Measurements from ENCODE around the gene ADSL.

Gene ADSL

DNA sequence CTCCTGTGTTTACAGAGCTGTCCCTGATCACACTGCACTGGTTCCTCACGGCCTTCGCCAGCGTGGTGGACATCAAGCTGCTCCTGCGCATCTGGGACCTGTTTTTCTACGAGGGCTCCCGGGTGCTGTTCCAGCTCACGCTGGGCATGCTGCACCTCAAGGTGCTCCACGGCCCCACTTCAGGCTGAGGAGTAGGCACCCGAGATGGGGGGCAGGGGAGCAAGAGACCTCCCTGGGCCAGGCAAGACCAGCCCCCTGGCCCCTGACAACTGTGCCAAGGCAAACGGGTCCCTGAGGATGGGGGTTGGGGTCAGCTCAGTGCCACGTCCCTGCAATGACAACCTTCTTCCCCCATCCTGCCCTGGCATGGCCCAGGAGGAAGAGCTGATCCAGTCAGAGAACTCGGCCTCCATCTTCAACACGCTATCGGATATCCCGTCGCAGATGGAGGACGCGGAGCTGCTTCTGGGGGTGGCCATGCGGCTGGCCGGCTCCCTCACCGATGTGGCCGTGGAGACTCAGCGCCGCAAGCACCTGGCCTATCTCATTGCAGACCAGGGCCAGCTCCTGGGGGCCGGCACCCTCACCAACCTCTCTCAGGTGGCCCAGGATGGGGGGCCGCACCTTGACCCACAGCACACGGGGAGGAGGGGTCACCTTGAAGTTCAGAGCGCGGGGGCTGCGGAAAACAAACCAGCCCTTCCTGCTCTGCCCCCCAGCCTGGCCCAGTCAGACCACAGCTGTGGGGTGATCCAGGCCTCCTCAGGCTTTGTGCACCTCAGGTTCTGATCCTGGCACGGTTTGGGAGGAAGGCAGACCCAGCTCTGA is 60.0 kb downstream of the ADSL start:
- no peak for DNase-seq

- no peak for DNase-seq
These were observed 60.9 kb downstream of the ADSL start for GRCh38 chr22:40407021-40407761.

- no peak for DNase-seq
These were observed 61.8 kb downstream of the ADSL start for GRCh38 chr22:40407831-40408717.

- no peak for DNase-seq
These were observed 62.7 kb downstream of the ADSL start for GRCh38 chr22:40408718-40409612.

DNA sequence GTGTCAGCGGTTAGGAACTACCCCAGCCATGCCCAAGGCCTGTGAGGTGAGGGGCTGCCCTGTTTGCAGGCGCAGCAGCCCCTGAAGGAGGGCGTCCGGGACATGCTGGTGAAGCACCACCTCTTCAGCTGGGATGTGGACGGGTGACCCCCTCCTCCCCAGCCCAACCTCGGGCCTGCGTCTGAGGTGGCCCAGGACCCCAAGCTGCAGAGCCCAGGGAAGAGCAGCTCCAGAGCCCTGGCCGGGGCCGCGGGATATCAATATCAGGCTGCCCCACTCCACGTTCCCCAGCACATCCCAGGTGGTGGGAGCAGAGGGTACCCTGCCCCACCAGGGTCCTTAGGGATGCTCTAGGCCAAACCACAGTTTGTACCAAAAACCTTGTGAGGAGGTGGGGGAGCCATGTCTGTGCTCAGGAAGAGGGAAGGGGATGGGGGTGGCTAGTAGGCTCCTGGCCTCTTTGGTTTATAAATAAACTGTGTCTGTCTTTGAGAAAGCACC is 63.4 kb downstream of the ADSL start:
- DNase-seq: no peak

GRCh38 chr22:40410272-40410671 is 64.0 kb downstream of the ADSL start:
- no peak for DNase-seq

DNA sequence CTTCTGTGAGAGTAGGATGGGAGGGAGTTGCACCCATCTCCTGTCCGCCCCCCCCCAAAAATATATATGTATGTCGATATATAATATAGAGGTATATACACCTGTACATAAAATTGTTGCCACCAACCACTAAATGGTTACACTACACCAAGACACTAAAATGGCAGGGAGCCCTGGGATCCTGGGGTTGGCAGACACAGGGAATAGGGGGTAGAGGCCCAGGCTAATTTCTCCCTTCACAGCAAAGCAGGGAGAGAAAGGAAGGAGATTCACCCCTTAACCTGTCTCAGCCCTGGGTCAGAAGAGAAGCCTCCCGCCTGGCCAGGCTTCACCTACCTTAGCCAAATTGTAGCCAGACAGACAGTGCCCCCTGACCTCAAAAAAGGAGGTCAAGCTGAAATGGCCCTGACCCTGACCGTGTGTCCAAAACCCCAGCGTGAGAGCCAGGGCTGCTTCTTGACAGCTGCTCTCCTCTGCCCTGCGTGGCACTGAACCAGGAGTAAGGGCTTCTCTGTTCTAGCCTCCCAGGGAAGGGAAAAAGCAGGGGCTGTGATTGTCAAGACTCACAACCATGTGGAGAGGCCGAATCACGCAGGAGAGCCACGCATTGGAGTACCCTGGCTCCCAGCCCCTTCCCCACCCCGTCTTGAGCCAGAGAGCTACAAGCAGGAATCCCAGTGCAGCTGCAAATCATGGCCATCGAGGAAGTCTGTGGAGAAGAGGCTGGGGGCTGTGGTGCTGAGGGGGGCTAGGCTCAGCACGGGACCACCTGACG is 64.6 kb downstream of the ADSL start:
- no peak for DNase-seq

- DNase-seq: no peak
These were observed 65.2 kb downstream of the ADSL start for GRCh38 chr22:40411506-40411861.

GRCh38 chr22:40412441-40412840 is 66.1 kb downstream of the ADSL start:
- no peak for DNase-seq

DNA sequence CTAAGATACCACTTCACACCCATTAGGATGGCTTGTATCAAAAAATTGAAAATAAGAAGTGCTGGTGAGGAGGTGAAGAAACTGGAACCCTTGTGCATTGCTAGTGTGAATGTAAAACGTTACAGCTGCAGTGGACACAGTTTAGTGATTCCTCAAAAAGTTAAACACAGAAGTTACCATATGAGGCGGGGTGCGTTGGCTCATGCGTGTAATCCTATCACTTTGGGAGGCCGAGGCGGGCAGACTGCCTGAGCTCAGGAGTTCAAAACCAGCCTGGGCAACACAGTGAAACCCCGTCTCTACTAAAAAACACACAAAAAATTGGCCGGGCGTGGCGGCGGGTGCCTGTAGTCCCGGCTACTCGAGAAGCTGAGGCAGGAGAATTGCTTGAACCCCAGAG is 67.6 kb downstream of the ADSL start:
- DNase-seq: no peak

DNA sequence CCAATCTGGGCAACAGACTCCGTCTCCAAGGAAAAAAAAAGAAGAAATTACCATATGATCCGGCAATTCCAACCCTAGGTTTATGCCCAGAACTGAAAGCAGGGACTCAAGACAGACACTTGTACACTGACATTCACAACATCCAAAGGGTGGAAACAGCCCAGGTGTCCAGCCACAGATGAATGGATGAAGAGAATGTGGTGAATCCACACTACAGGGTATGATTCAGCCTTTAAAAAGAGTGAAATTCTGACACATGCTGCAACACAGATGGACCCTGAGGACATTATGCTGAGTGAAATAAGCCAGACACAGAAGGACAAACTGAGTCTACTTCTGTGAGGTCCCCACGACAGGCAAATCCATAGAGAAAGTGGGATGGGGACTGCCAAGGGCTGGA is 68.0 kb downstream of the ADSL start:
- DNase-seq: no peak

GRCh38 chr22:40414838-40415505 is 68.7 kb downstream of the ADSL start:
- peak; percentile 13 for DNase-seq

- DNase-seq: peak; percentile 33
These were observed 69.4 kb downstream of the ADSL start for GRCh38 chr22:40415531-40416266.

DNA sequence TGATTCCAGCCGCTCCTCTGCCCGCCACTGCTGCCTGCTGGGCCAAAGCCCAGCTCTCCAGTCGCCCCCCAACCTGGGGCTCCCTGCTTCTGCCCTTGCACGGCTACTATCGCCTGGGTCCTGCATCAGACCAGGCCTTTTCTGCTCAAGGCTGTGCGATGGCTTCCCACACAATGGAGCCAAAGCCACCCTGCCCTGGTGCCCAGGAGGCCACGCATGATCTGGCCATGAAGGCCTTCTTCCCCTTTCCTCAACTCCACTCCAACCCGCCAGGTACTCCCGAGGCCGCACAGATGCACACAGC is 69.9 kb downstream of the ADSL start:
- no peak for DNase-seq

DNA sequence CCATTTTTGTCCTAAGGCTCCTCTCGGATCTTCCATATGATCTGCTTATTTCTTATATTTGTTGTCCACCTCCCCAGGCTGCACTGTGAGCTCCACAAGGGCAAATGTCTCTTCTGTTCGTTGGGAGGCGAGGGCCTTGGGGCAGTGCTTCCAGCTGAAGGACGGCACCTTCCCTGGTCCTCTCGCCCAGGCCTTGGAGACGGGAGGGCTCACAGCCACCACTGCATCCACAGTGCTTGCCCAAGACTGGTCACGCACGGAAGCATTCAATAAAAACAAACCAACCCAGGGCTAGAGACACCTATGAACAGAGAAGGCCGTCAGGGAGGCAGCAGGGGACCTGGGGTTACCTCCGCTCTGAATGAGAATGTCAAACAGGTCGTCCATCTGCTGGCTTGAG is 70.3 kb downstream of the ADSL start:
- DNase-seq: no peak

DNA sequence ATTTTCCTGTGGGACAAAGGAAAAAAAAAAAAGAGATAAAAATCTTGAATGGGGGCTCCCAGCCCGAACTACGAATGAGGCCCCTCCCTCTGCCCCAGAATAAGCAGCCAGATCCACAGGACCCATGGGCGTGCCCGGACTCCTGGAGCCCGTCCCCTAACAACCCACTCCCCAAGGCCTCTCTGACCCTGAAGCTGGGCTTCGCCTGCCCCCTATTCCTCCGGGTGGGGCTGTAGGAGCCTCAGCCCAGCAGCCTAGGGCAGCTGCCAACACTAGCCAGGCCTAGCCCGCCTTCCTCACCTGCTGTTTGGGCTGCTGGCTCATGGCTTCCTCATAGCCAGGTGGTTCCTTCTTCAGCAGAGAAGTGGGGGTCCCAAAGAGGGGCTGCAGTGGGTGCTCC is 70.7 kb downstream of the ADSL start:
- DNase-seq: no peak

GRCh38 chr22:40417881-40418280 is 71.6 kb downstream of the ADSL start:
- DNase-seq: no peak

GRCh38 chr22:40418366-40419201 is 72.3 kb downstream of the ADSL start:
- DNase-seq: peak; percentile 63

GRCh38 chr22:40419718-40420117 is 73.4 kb downstream of the ADSL start:
- DNase-seq: no peak

All from NCI-H510A treated with DMSO at 0.1 percent for 48 hours (cell line).